ENCODE measurements around the gene VAPA. TPM values are rescaled to one million over a fixed set of nuclear protein-coding genes. Genes with fewer than 3 reads are reported as not detected.

VAPA gene
- total RNA-seq, 2 experiments from 2014 or later = 125 to 129 TPM

- no peak for ATAC-seq (ENCODE audit: low read depth)
These were observed 12.0 kb downstream of the VAPA start for GRCh38 chr18:9925795-9926194.

GRCh38 chr18:9926223-9926894, 12.5 kb downstream of the VAPA start:
- Mint-ChIP-seq H3K27me3 (no peaks in the 10 kb centered on the region), H3K4me3 (no peak overlapping the region), H3K4me1 (peaks cover 36% of the 10 kb centered on the region), H3K36me3 (peaks cover 4% of the 10 kb centered on the region), H3K9me3 (no peaks in the 10 kb centered on the region), H3K27ac (no peak overlapping the region)
- ATAC-seq (ENCODE audit: low read depth) = no peak
- POLR2A ChIA-PET = interaction anchor here (2.9 kb wide), 1 partner anchor 12 kb away, joined by 11 read pairs; the partner anchor contains the start of gene VAPA
- no peak for DNase-seq

More at GRCh38 chr18:9925795-9926194, 12.0 kb downstream of the VAPA start:
- no peak for DNase-seq
- no peak overlapping the region for H3K4me3 Mint-ChIP-seq
- peaks cover 4% of the 10 kb centered on the region for H3K36me3 Mint-ChIP-seq
- POLR2A ChIA-PET = interaction anchor here (2.9 kb wide), 1 partner anchor 12 kb away, joined by 11 read pairs; the partner anchor contains the start of gene VAPA
- no peaks in the 10 kb centered on the region for H3K27me3 Mint-ChIP-seq
- peaks cover 36% of the 10 kb centered on the region for H3K4me1 Mint-ChIP-seq
- H3K9me3 Mint-ChIP-seq = no peaks in the 10 kb centered on the region
- H3K27ac Mint-ChIP-seq = no peak overlapping the region

GRCh38 chr18:9926977-9927376, 13.2 kb downstream of the VAPA start:
- no peak overlapping the region for H3K4me3 Mint-ChIP-seq
- no peaks in the 10 kb centered on the region for H3K27me3 Mint-ChIP-seq
- H3K4me1 Mint-ChIP-seq = peaks cover 35% of the 10 kb centered on the region
- H3K27ac Mint-ChIP-seq = no peak overlapping the region
- POLR2A ChIA-PET = interaction anchor here (0.7 to 2.9 kb wide), 2 partner anchors 8 to 13 kb away, joined by 3 to 11 read pairs; partner anchors contain the start of gene VAPA
- H3K36me3 Mint-ChIP-seq = peaks cover 4% of the 10 kb centered on the region
- no peaks in the 10 kb centered on the region for H3K9me3 Mint-ChIP-seq
- no peak for DNase-seq
- ATAC-seq (ENCODE audit: low read depth) = no peak

GRCh38 chr18:9927392-9928063, 13.7 kb downstream of the VAPA start:
- Mint-ChIP-seq H3K27ac (no peak overlapping the region), H3K4me1 (peaks cover 30% of the 10 kb centered on the region), H3K9me3 (no peaks in the 10 kb centered on the region), H3K36me3 (peaks cover 7% of the 10 kb centered on the region), H3K27me3 (no peaks in the 10 kb centered on the region), H3K4me3 (no peak overlapping the region)
- DNase-seq (no peak), ATAC-seq (ENCODE audit: low read depth) (no peak)
- POLR2A ChIA-PET = interaction anchor here (0.7 to 2.9 kb wide), 2 partner anchors 9 to 14 kb away, joined by 3 to 11 read pairs; partner anchors contain the start of gene VAPA

GRCh38 chr18:9928646-9929259, 14.9 kb downstream of the VAPA start:
- Mint-ChIP-seq H3K4me3 (no peak overlapping the region), H3K27ac (no peak overlapping the region), H3K36me3 (peaks cover 12% of the 10 kb centered on the region), H3K27me3 (no peaks in the 10 kb centered on the region), H3K4me1 (peaks cover 28% of the 10 kb centered on the region), H3K9me3 (no peaks in the 10 kb centered on the region)
- POLR2A ChIA-PET = no interaction called here
- ATAC-seq (ENCODE audit: low read depth) (no peak), DNase-seq (no peak)

GRCh38 chr18:9930299-9930884, 16.6 kb downstream of the VAPA start:
- H3K4me3 Mint-ChIP-seq = no peak overlapping the region
- H3K36me3 Mint-ChIP-seq = peaks cover 12% of the 10 kb centered on the region
- H3K27ac Mint-ChIP-seq = no peak overlapping the region
- ATAC-seq (ENCODE audit: low read depth) (no peak), DNase-seq (no peak)
- no peaks in the 10 kb centered on the region for H3K27me3 Mint-ChIP-seq
- POLR2A ChIA-PET = no interaction called here
- no peaks in the 10 kb centered on the region for H3K9me3 Mint-ChIP-seq
- peaks cover 21% of the 10 kb centered on the region for H3K4me1 Mint-ChIP-seq

GRCh38 chr18:9931146-9931545, 17.3 kb downstream of the VAPA start:
- POLR2A ChIA-PET = no interaction called here
- H3K27ac Mint-ChIP-seq = no peak overlapping the region
- H3K4me3 Mint-ChIP-seq = no peak overlapping the region
- ATAC-seq (ENCODE audit: low read depth) (no peak), DNase-seq (no peak)
- H3K9me3 Mint-ChIP-seq = no peaks in the 10 kb centered on the region
- peaks cover 20% of the 10 kb centered on the region for H3K4me1 Mint-ChIP-seq
- H3K27me3 Mint-ChIP-seq = no peaks in the 10 kb centered on the region
- peaks cover 12% of the 10 kb centered on the region for H3K36me3 Mint-ChIP-seq

GRCh38 chr18:9931678-9932077, 17.9 kb downstream of the VAPA start:
- Mint-ChIP-seq H3K4me1 (peaks cover 16% of the 10 kb centered on the region), H3K9me3 (no peaks in the 10 kb centered on the region), H3K27me3 (no peaks in the 10 kb centered on the region), H3K36me3 (peaks cover 15% of the 10 kb centered on the region), H3K27ac (no peak overlapping the region), H3K4me3 (no peak overlapping the region)
- ATAC-seq (ENCODE audit: low read depth) (no peak), DNase-seq (no peak)
- POLR2A ChIA-PET = no interaction called here

- no peaks in the 10 kb centered on the region for H3K9me3 Mint-ChIP-seq
- H3K4me1 Mint-ChIP-seq = peaks cover 5% of the 10 kb centered on the region
- H3K4me3 Mint-ChIP-seq = no peak overlapping the region
- H3K27me3 Mint-ChIP-seq = no peaks in the 10 kb centered on the region
- H3K27ac Mint-ChIP-seq = no peak overlapping the region
- POLR2A ChIA-PET = no interaction called here
- H3K36me3 Mint-ChIP-seq = peaks cover 24% of the 10 kb centered on the region
- ATAC-seq (ENCODE audit: low read depth) = no peak
- no peak for DNase-seq
These were observed 20.0 kb downstream of the VAPA start for GRCh38 chr18:9933865-9934264.

- no peak for DNase-seq
- POLR2A ChIA-PET = no interaction called here
- Mint-ChIP-seq H3K27me3 (no peaks in the 10 kb centered on the region), H3K4me3 (no peak overlapping the region), H3K9me3 (no peaks in the 10 kb centered on the region), H3K36me3 (peaks cover 24% of the 10 kb centered on the region), H3K27ac (no peak overlapping the region), H3K4me1 (peaks cover 3% of the 10 kb centered on the region)
- no peak for ATAC-seq (ENCODE audit: low read depth)
These were observed 20.5 kb downstream of the VAPA start for GRCh38 chr18:9934274-9934673.

- H3K36me3 Mint-ChIP-seq = peaks cover 30% of the 10 kb centered on the region
- DNase-seq (no peak), ATAC-seq (ENCODE audit: low read depth) (no peak)
- H3K27me3 Mint-ChIP-seq = no peaks in the 10 kb centered on the region
- no peaks in the 10 kb centered on the region for H3K9me3 Mint-ChIP-seq
- POLR2A ChIA-PET = no interaction called here
- H3K4me3 Mint-ChIP-seq = no peak overlapping the region
- H3K4me1 Mint-ChIP-seq = peaks cover 4% of the 10 kb centered on the region
- no peak overlapping the region for H3K27ac Mint-ChIP-seq
These were observed 27.3 kb downstream of the VAPA start for GRCh38 chr18:9941103-9941502.

- POLR2A ChIA-PET = no interaction called here
- Mint-ChIP-seq H3K27me3 (no peaks in the 10 kb centered on the region), H3K9me3 (no peaks in the 10 kb centered on the region), H3K36me3 (peaks cover 30% of the 10 kb centered on the region), H3K4me3 (no peak overlapping the region), H3K27ac (no peak overlapping the region), H3K4me1 (peaks cover 4% of the 10 kb centered on the region)
- no peak for ATAC-seq (ENCODE audit: low read depth)
- no peak for DNase-seq
These were observed 27.8 kb downstream of the VAPA start for GRCh38 chr18:9941660-9942059.

GRCh38 chr18:9943311-9943710, 29.5 kb downstream of the VAPA start:
- ATAC-seq (ENCODE audit: low read depth) (no peak), DNase-seq (no peak)
- Mint-ChIP-seq H3K27ac (no peak overlapping the region), H3K36me3 (peaks cover 24% of the 10 kb centered on the region), H3K4me3 (no peak overlapping the region), H3K9me3 (no peaks in the 10 kb centered on the region), H3K4me1 (peaks cover 4% of the 10 kb centered on the region), H3K27me3 (no peaks in the 10 kb centered on the region)
- POLR2A ChIA-PET = no interaction called here
